Measurements from ENCODE around the gene DTYMK.
"Not testable (repeated sequence)": the region's sequence is repeated elsewhere in the genome, so short reads cannot be mapped to it uniquely, and the experiment has no call there.

The DTYMK gene, protein sequence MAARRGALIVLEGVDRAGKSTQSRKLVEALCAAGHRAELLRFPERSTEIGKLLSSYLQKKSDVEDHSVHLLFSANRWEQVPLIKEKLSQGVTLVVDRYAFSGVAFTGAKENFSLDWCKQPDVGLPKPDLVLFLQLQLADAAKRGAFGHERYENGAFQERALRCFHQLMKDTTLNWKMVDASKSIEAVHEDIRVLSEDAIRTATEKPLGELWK

DNA sequence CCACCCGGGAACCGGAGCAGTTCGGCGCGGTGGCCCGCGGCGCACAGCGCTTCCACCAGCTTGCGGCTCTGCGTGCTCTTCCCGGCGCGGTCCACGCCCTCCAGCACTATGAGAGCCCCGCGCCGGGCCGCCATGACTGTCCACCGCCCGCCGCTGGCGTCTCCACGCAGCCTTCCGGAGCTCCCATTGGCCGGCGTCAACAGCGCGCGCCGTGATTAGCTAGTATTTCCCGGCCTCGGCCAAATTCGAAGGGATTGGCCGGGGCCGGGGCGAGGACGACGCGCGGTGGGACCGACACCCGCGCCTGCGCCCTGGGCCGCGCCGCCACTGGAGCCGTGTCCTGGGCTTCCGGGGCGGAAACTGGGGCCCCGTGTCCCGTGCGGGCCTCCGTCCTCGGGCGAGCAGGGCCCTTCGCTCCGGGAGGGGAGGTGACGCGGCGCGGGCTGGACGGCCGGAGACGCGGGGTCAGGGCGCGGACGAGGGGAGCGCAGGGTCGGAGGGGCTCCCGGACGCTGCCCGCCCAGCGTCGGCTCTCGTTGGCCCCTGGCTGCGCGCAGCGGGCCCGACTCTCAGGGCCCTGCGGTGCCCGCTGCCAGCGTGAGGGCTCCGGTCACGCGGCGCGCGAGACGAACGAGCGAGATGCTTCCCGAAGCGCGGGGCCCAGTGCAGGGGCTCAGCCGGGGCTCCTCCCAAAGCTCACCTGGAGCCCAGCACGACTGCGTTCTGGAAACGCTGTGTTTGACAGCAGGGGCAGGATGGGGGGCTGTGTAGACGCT lies at the start of gene DTYMK:
TSS of gene DTYMK (minus strand) at position 166 of the 776 bp plus-strand sequence. CDS start at position 134, 32 bp downstream.
- DNase-seq (ENCODE audit: low spot score), result peak; percentile 97

DNA sequence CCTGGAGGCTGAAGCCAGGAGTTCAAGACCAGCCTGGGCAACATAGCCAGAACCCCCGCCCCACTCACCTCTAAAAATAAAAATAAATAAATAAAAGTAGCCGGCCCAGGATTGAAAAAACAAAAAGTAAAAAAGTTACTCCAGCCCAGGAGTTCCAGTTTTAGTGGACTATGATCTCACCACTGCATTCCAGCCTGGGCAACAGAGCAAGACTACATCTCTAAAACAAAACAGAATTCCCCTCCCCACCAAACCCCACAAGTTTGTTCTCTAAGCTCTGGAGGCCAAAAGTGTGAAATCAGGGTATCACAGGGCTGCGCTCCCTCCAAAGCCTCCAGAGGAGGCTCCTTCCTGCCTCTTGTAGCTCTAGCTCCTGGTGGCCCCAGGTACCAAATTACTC lies 49.5 kb upstream of the DTYMK start:
- no peak for DNase-seq (ENCODE audit: low spot score)

DNA sequence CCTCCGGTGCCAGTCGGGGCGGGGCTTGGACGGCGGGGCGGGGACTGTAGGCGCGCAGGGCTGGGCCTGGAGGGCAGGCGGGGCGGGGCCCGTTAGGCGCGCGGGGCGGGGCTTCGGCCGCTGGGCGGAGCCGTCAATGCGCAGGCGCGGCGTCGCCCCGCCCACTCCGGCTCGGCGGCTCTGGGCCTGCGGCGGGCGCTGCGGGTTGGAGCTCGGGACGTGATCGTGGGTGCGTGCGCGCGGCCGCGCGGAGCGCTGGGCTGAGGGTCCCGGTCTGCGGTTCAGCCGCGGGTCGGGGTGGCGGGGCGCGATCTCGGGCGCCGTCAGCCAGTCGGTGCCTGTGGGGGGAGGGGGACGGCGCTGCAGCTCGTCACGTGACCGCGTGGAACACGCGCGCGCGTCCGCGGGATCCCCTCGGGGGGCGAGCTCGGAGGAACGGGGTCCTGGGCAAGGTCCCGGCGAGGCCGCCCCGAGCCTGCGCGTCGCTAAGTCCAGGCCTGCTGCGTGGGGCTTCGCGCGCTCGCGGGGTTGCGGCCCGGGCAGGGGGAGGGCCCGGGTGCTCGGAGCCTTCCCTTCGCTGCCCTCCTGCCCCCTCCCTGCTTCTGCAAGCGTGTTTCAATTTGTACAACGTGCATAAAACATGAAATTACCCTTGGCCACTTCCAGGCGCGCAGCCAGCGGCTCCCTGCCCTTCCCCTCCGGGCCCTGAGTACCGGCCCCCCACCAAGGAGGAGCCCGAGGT lies 48.0 kb upstream of the DTYMK start, which contains the start of gene D2HGDH:
TSS of gene D2HGDH (plus strand) at position 164 of the 742 bp plus-strand sequence. CDS start 595 bp downstream, outside the sequence.
- DNase-seq (ENCODE audit: low spot score), result peak; percentile 96

DNA sequence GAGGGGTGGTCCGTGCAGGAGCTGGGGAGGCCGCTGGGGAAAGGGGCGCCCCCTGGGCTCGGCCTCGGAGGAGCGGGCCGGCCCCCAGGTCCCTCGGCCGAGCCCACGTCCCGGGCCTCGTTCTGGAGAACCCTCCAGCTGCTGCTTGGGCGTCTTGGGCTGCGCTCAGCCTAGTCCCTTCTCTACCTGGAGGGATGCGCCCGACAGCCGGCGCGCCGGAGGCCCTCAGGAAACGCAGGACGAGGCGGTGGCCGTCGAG lies 47.5 kb upstream of the DTYMK start:
- no peak for DNase-seq (ENCODE audit: low spot score)

DNA sequence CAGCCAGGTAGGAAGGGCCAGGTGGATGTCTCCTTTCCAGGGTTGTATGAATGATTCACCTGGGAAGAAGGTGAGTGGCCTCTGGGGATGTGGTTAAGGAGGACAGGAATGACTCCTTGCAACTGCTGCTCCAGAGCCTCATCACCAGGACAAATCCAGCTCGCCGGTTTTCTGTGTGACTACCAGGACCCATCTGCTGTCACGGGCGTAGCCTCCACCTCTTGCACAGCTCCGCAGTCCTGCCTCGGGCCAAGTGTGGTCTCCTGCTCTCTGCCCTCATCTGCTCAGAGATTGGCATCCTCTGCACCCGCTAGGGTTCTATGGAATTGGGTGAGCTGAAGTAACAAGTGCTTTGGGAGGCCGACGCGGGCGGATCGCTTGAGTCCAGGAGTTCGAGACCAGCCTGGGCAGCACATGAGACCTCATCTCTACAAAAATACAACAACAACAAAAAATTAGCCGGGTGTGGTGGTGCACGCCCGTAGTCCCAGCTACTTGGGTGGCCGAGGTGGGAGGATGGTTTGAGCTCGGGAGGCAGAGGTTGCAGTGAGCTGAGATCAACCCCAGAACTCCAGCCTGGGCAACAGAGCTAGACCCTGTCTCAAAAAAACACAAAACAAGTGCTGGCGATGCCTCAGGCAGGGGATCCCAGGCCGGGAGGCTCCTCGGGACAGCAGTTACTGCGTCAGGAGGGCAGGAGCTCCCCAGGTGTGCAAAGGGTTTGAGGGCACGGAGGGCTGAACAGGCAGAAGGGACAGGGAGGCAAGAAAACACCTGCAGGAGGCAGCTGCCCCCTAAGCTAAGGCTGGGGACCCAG lies 47.0 kb upstream of the DTYMK start:
- DNase-seq (ENCODE audit: low spot score), result no peak

DNA sequence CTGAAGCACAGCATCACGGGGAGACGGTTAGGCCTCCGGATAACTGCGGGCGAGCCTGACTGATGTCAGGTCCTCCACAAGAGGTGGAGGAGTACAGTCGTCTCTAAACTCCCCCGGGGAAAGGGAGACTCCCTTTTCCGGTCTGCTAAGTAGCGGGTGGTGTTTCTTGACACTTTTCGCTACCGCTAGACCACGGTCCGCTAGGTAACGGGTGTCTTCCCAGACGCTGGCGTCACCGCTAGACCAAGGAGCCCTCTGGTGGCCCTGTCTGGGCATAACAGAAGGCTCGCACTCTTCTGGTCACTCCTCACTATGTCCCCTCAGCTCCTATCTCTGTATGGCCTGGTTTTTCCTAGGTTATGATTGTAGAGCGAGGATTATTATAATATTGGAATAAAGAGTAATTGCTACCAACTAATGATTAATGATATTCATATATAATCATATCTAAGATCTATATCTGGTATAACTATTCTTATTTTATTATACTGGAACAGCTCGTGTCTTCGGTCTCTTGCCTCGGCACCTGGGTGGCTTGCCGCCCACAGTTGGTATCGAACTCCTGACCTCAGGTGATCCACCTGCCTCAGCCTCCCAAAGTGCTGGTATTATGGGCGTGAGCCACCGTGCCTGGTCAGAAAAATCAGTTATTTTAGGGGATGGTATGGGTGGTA lies 46.0 kb upstream of the DTYMK start:
- not testable (repeated sequence) for DNase-seq (ENCODE audit: low spot score)

DNA sequence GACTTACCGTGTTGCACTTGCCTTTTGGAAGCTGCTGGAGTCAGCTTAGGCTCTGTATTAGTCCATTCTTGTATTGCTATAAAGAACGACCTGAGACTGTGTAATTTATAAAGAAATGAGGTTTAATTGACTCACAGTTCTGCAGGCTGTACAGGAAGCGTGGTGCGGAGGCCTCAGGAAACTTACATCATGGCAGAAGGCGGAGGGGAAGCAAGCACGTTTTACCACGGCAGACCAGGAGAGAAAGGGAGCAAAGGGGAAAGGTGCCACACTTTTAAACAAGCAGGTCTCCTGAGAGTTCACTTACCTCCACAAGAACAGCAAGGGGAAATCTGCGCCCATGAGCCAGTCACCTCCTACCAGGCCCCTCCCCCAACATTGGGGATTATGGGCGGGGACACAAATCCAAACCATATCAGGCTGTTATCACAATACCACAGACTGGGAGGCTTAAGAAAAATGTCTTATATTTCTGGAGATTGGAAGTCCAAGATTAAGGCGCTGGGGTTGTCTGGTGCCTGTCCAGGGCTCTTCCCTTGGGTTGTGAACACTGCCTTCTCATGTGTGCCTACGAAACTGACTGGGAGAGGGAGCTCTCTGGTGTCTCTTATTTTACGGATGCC lies 44.2 kb upstream of the DTYMK start:
- no peak for DNase-seq (ENCODE audit: low spot score)

DNA sequence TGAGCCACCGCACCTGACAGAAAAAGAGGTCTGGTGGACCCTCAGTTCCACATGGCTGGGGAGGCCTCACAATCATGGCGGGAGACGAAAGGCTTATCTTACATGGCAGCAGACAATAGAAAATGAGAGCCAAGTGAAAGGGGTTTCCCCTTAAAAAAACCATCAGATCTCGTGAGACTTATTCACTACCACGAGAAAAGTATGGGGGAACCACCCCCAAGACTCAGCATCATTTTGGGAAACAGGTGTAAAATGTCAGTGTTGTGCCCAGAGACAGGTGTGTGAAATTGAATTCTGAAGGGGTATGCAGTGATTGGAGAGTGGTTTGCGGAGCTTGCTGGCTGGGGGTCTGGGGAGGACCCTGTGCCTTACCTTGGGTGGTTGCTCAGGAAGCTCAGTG lies 43.3 kb upstream of the DTYMK start:
- DNase-seq (ENCODE audit: low spot score), result no peak

DNA sequence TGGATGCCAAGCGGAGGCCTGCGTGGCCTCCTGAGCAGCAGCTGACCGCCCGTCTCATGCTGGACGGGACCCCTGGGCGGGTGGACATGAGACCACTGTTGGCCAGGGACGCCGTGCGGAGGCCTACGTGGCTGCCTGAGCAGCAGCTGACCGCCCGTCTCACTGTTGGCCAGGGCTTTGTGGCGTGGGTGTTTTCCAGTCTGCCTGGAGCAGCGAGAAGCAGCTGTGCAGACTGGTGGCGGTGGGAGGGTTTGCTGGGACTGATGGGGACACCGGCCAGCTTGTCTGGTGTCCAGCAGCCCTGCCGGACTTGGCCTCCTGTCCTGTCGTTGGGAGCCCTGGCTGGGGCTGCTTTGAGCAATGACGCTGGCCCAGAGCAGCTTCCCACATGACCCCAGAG lies 42.0 kb upstream of the DTYMK start:
- no peak for DNase-seq (ENCODE audit: low spot score)

DNA sequence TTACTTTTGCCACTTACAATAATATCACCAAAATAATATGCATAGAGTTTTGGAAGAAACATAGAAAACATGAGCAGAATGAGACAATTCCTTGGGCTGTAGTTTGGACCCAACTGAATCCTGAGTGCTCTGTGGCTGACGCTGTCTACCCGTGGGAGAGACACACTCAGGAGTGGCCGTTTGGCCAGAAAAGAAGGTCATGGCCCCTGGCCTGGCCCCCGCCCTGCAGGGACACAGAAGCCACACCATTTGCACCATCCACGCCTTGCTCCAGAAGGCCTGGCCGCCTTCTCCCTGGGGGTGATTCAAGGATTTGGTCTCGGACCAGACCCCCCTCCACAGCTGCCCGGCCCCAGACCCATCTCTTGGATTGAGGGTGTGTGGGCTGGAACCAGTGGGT lies 41.4 kb upstream of the DTYMK start:
- no peak for DNase-seq (ENCODE audit: low spot score)

DNA sequence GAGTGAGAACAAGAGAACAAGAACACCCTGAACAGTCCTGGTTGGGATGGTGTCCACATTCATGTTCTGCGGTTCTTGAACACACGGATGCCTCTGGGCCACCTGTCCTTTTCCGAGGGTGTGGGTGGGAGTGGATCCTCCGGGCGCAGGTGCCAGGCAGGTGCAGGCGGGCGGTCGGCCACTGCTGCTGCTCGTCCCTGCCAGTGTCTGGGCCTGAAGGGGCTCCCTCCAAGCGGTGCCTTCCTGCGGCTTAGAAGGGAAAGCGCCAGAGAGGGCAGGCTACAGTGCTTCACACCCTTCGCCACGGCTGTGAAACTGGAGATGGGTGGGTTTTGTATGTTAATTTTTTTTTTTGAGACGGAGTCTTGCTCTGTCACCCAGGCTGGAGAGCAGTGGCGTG lies 39.8 kb upstream of the DTYMK start:
- no peak for DNase-seq (ENCODE audit: low spot score)

DNA sequence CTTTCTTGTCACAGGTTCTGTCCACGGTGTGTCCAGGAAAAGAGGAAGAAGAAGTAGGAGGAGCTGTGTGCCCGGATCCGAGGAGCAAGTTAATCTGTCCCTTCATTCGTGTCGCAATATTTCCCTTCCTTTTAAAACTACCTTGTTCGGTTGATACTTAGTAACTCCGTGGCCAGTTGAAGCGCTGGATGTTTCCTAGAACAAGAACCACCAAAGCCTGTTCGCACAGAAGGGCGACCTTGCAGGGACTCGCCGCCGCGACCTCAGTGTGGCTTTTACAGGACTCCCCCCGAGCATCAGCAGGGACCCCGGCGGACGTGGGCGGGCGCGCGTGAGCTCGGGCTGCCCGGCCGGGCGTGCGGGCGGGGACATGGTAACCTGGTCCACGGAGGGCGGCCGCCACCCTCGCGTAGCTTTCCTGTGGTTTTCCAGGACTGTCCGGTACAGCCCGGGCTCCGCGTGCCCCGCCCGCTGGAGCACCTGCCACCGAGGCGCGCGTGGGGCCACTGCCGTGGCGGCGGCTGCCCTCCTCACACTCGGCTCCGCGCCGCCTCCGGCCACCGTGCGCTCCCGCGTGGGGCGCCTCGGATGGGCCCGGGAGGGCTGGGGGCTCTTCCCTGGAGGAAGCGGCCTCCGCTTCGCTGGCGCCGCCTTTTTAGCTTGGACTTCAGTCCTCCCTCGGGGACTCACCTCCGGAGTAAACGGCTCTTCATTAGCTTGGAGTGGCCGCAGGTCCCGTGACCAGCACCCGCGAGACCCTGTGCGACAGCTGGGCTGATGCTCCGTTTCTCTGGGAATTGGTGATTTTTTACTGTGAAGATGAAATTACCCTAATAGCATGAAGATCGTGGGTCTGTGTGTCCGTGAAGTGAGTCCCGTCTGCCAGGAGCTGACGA lies 38.6 kb upstream of the DTYMK start:
- no peak for DNase-seq (ENCODE audit: low spot score)

DNA sequence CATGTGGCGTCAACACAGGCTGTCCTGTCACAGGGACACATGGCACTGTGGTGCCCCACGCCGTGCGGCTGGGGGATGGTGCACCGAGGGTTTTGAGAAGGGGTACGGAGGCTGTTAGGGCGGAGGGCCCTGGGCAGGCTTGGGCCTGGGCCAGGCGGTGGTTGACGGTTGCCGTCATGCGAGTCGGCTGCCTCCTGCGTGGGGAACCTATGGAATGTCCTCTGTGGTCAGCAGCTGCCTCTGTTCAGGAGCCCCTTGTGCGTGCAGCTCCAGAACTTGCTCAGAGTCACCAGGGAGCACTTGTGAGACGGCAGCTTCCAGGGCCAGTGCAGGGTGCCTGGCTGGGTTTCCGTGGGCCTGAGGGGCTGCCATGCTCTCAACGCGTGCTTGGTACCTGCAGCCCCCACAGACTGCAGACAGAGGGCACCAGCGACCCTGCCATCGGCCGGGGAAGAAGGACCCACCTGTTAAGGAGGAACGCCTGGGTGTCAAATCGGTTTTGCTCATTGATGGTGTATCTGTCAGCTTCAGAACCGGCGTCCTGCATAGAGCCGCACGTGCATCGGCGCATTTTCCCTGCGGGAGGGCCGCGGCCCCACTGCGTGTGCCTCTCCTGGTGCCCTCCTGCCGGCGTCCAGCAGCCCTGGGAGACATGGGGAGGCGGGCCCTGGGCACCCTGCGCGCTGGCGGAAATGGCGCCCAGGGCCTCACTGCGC lies 37.8 kb upstream of the DTYMK start:
- no peak for DNase-seq (ENCODE audit: low spot score)

DNA sequence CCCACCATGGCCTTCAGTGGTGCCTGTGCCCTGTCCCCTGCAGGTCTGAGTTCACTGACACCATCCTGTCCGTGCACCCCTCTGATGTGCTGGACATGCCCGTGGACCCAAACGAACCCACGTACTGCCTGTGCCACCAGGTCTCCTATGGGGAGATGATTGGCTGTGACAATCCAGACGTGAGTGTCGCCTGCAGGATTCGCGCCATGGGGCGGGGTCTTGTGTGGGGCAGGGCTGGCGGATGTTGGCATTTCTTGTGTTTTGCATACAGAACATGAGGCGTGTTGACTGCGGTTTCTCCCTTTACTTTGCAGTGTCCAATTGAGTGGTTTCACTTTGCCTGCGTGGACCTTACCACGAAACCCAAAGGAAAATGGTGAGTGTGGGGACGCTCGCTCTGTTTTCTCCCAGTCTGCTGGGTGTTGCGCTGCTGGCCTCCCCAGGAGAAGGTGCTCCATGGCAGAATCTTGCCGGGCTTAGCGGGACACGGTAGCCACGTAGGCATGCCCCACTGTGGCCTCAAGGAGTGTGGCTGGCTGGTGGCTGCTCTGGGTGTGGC lies 36.4 kb upstream of the DTYMK start:
- DNase-seq (ENCODE audit: low spot score), result no peak

DNA sequence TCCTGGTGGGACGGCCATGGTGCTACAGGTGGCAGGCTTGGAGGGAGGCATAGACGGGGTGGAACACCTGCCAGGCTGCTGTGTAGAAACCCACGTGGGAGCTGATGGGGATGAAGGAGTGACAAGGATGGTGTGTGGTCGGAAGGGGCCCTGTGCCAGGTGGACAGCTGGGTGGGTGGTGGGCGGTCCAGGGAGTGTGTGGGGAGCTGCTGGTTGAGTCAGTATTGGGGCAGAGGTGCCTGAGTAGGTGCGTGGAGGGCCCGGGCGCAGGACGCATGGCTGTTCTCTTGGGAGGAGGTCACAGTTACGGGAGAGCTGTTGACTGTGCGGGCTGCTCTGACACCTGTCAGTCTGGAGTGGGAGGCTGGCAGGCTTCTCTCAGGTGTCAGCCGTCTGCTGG lies 35.2 kb upstream of the DTYMK start:
- DNase-seq (ENCODE audit: low spot score), result no peak

DNA sequence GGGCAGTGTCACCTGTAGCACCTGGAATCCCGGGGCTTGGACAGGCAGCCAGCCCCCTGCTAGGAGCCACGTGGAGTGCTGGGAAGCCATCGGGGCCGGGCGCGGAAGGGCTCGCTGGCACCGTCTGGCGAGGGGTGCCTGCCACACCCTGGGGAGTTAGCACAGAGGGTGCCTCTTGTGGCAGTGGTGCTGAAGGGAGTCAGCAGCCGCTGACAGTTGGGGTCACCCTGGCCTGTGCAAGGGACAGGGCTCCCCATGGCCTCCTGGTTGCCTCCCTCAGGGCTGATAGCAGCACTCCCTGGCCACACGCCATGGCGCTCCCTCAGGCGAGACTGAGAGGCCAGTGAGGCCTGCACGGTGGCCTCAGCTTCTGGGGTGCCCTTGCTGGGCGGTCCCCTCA lies 33.9 kb upstream of the DTYMK start:
- no peak for DNase-seq (ENCODE audit: low spot score)

DNA sequence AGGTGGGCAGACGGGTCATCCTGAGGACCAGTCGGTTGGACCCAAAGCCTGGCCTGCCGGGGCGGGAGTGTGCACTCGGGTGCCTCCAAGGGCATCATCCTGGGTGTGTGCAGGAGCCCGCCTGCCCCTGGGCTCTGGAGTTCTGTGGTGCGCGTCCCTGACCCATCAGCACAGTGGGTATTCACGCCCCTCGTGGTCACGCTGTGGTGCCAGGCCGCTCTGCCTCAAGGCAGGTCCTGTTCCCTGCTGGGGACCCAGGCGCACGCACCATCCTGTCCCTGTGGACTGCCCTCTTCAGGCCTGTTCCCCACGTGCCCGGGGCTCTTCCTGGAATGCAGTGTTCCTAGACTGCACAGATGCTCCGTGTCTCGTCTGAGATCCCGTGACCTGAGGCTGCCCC lies 33.5 kb upstream of the DTYMK start:
- DNase-seq (ENCODE audit: low spot score), result no peak

DNA sequence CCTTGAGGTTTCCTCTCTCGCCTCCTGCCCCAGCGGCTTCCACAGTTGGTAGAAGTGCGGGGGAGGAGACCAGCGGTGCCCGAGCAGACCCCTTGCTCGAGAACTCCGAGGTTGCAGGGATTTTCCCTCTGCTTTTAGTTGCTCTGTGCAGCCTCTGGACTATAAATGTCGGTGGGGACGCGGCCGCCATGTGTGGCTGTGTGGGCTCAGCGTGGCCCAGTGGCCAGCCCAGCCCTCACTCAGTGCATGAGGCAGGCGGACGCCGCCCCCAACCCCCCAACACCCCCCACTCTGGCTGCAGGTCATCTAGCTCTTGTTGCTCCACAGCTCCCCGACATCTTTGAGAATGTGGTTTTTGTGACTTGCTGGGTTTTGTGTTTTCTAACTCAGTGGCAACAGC lies 32.5 kb upstream of the DTYMK start:
- DNase-seq (ENCODE audit: low spot score), result no peak

DNA sequence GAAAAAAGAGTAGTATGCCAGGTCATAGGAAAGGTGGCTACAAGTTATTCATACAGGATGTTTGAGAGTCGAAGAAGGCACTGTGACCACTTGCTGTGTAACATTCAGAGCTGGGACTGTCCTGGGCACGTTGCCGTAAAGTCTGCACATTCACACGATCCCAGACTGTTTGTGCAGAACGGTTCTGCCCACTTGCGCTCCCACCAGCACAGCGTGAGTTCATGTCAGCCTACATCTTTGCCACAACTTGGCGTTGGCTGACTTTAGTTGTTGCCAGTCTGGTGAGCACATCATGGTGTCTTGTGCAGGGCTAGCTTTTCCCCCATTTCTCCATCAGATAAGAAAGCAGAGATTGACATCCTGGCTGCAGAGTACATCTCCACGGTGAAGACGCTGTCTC lies 22.3 kb upstream of the DTYMK start:
- DNase-seq (ENCODE audit: low spot score), result no peak

Data from left forelimb (tissue), 1 donor.